Left lobe of liver (tissue), 2 donors: ENCODE results near the gene PIP4K2A. TPM values are rescaled to one million over a fixed set of nuclear protein-coding genes. Genes with fewer than 3 reads are reported as not detected.
"Not testable (repeated sequence)": the region's sequence is repeated elsewhere in the genome, so short reads cannot be mapped to it uniquely, and the experiment has no call there.

ENCODE experiments used
- ATAC-seq: fragments of 200-7000 bp; cut with Tn5 transposase; one replicate; pipeline ENCODE4 v1.9.1; 2020; ENCODE audit warnings: mild to moderate bottlenecking, moderate library complexity
- DNase-seq: peaks from one replicate; pipeline ENCODE4 v3.0.0-alpha.2; 2020; ENCODE audit warnings: low spot score
- total RNA-seq: library from RNA; stranded (reverse); gene quantifications from one replicate; pipeline ENCODE4 v1.2.1, GENCODE V29; 2021
- donor health status: DM: no; HTN: no; CAD: no; lungs with moderate emphysema.
- donor health status: DM: no; HTN: yes; CAD: no.

Gene PIP4K2A
- total RNA-seq, 1 donor from 2014 or later, result 10.9 TPM

DNA sequence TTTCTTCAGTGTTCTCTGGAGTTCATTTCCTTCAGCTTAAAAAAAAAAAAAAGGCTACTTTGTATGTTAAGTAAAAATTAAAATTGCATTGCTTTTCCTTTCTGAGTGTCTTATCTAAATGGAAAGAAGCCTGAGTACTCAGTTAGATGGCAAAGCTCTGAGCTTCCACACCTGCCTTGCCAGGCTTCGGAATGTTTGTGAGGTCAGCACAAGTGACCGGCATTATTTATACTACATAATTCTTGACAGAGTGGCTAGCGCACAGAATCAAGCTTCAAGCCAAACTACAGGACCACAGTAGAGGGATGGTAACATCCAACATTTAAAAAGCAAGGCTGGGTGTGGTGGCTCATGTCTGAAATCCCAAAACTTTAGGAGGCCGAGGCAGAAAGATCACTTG is 17.3 kb downstream of the PIP4K2A start:
- ATAC-seq (peak; percentile 40), DNase-seq (no peak)

DNA sequence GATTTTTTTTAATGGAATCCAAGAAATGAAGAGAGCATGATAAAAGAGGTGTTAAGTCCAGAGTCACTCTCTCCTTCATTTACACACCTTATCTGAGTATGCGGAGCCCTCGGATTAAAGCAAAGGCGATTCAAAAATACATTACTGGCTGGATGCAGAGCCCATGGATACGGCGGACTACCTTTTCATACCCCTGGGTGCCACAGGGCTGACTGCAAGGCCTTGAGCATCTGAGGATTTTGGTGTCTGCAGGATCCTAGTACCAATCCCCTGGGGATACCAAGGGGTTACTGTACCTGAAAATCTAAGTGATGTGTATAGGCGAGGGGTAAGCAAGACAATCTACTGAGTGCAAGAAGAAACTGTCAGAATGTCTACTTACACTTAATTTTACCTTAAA is 20.5 kb downstream of the PIP4K2A start:
- DNase-seq (no peak), ATAC-seq (no peak)

DNA sequence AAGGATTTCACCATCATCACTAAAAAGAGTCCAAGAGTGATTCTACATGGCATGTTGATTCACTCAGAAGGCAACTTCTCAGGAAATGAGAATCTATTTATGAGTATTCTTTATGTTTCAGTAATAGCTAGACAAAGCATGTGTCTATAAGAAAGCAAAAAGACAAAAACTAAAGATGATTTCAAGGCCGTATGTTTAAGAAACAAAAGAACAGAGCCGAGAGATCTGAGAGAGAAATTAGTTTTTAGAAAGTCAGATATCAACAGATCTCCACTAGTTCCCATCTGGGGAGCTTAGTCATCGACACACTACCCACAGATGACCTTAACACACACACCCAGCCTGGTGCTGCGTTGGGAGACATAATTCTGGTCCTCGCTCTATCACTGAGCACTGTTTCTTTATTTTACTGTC is 21.0 kb downstream of the PIP4K2A start:
- no peak for ATAC-seq

DNA sequence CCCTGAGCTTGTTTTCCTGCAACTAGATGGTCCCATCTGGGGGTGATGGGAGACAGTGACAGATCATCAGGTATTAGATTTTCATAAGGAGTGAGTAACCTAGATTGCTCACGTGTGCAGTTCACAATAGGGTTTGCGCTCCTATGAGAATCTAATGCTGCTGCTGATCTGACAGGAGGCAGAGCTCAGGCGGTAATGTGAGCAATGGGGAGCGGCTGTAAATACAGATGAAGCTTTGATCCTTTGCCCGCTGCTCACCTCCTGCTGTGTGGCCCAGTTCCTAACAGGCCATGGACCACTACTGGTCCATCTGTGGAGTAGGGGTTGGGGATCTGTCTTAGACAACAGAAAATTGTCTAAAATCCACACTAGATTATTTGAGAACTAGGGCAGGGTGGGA is 22.3 kb downstream of the PIP4K2A start:
- ATAC-seq, DNase-seq: not testable (repeated sequence)

More for the DNA sequence above, 21.0 kb downstream of the PIP4K2A start:
- no peak for DNase-seq

DNA sequence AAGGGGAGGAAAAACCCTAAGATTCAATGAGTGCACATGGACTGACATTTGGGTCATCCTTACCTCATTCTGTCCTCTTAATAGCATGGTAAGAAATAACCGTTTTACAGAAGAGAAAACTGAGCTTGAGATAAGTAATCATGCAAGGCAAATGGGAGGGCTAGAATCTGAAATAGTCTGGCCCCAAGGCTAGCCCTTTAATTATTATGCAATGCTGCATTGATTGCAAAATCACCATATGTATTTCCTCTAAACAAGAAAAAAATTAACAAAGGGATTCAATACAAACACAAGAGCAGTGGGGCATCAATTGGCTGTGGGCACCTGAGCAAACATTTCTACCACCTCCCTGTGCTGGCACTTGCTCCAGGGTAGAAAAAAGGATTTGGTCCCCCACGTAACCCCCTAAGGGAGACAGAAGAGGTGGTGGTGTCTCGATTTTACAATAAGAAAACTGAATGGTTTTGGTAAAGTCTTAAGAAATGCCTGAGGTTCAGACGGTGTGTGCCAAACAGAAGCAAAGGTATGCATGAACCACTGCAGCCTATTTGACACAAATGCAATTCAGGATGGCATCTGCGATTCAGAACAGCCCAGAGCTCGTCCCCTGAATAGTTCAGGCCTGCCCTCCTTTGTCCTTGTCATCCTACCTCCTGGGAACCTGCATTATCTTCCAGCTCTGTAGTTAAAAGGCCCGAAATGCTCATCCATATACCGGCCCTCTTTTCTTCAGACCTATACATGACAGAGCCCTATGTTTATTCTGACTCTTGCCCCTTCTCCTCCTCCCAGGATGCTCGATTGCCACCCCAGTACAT is 23.6 kb downstream of the PIP4K2A start:
- peak; percentile 47 for ATAC-seq

GRCh38 chr10:22690158-22690557 is 24.2 kb downstream of the PIP4K2A start:
- no peak for DNase-seq
- ATAC-seq, result no peak

More for the DNA sequence above, 23.6 kb downstream of the PIP4K2A start:
- no peak for DNase-seq

DNA sequence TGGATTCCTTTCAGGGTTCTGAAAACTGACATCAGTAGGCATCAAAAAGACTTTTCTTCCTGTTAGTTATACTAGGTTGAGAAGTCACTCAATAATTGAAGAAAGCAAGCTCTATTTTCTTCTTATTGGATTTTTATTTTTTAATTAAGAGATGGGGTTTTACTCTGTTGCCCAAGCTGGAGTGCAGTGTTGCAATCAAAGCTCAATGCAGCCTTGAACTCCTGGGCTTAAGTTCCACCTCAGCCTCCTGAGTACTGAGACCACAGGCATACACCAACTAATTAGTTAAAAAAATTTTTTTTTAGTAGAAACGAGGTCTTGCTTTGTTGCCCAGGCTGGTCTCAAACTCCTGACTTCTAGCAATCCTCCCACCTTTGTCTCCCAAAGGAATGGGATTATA is 28.0 kb downstream of the PIP4K2A start:
- no peak for ATAC-seq
- no peak for DNase-seq

DNA sequence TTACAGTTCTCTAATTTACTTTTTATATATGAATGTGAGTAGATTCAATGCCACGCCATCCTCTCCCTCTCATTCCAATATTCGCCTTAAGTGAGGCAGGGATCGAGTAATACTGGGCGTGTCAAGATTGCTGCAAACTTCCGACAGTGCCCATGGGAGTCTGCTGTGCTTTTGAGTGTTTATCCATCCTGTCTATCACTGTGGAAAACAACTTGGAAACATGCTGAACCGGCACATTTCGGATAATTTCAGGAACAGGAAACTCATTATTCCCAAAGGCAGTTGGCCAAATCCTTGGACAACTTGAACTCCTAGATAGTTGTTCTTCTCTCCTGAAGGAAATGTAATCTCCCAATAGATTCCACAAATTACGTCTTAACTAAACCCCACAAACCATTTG is 28.5 kb downstream of the PIP4K2A start:
- DNase-seq (no peak), ATAC-seq (peak; percentile 20)

GRCh38 chr10:22684699-22685098 is 29.7 kb downstream of the PIP4K2A start:
- DNase-seq (no peak), ATAC-seq (no peak)

DNA sequence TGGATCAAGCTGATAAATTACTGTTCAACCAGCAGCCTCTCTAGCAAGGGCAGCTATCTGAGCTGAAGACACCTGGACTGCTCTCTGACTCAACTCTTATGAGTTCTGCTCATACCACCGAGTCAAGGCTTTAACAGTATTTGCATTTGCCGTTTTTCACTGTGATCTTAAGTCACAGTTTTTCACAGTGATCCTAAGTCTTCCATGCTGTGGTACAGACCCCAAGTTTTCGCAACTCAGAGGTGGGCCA is 31.3 kb downstream of the PIP4K2A start:
- DNase-seq, result no peak
- ATAC-seq, result no peak

- ATAC-seq (peak; percentile 45), DNase-seq (no peak)
Measured at GRCh38 chr10:22682237-22683139, 31.9 kb downstream of the PIP4K2A start.

- DNase-seq (no peak), ATAC-seq (peak; percentile 82)
Measured at GRCh38 chr10:22681783-22682183, 32.6 kb downstream of the PIP4K2A start.

- no peak for ATAC-seq
- no peak for DNase-seq
Measured at GRCh38 chr10:22681301-22681700, 33.1 kb downstream of the PIP4K2A start.

- DNase-seq (no peak), ATAC-seq (no peak)
Measured at GRCh38 chr10:22679608-22680007, 34.8 kb downstream of the PIP4K2A start.

- no peak for ATAC-seq
- no peak for DNase-seq
Measured at GRCh38 chr10:22677333-22677732, 37.0 kb downstream of the PIP4K2A start.

GRCh38 chr10:22676435-22676834 is 37.9 kb downstream of the PIP4K2A start:
- ATAC-seq, result no peak
- DNase-seq, result no peak

GRCh38 chr10:22674573-22674930 is 39.8 kb downstream of the PIP4K2A start:
- ATAC-seq, result no peak
- no peak for DNase-seq

- DNase-seq (no peak), ATAC-seq (no peak)
Measured at GRCh38 chr10:22673785-22674572, 40.4 kb downstream of the PIP4K2A start.

DNA sequence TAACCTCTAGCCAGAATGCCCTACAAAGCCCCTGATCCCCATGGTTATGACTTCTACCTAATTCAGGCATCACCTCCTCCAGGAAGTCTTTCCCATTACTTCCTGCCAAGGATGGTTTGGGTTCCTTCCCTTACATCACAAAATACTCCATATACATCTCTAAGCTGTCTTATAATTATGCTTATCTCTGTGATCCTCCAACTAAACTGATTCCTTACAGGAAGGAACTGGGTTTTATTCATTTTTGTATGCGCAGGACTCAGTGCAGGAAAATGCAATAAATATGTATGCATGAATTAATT is 41.3 kb downstream of the PIP4K2A start:
- ATAC-seq (no peak), DNase-seq (no peak)

- no peak for DNase-seq
- no peak for ATAC-seq
Measured at GRCh38 chr10:22672319-22673090, 41.9 kb downstream of the PIP4K2A start.

GRCh38 chr10:22670788-22671187 is 43.6 kb downstream of the PIP4K2A start:
- no peak for DNase-seq
- ATAC-seq, result no peak
